H9 (cell line): ENCODE results near the gene TRIM2. TPM values are rescaled to one million over a fixed set of nuclear protein-coding genes. Genes with fewer than 3 reads are reported as not detected.

Experiments used
- DNase-seq: peaks from one replicate; pipeline ENCODE4 v3.0.0-alpha.2; 2017
- H2AFZ ChIP-seq: one replicate; pipeline ENCODE4 v1.6.1; 2013; ENCODE audit warnings: mild to moderate bottlenecking, low read length, control low read depth, moderate library complexity
- H2AK5ac ChIP-seq: 2 replicates; pipeline ENCODE4 v1.6.1; 2013; ENCODE audit warnings: low read length, control low read depth, mixed read lengths; ENCODE audit not compliant: insufficient read length
- H2BK120ac ChIP-seq: one replicate; pipeline ENCODE4 v1.6.1; 2013; ENCODE audit warnings: low read depth, mild to moderate bottlenecking, low read length, control low read depth, inconsistent platforms; ENCODE audit not compliant: poor library complexity, severe bottlenecking
- H2BK12ac ChIP-seq: 2 replicates; pipeline ENCODE4 v1.6.1; 2013; ENCODE audit warnings: low read length, control low read depth, mixed read lengths, low read depth; ENCODE audit not compliant: insufficient read length
- H2BK15ac ChIP-seq: 2 replicates; pipeline ENCODE4 v1.6.1; 2013; ENCODE audit warnings: low read depth, low read length, control low read depth
- H2BK20ac ChIP-seq: one replicate; pipeline ENCODE4 v1.6.1; 2013; ENCODE audit warnings: low read depth, mild to moderate bottlenecking, low read length, control low read depth, inconsistent platforms; ENCODE audit not compliant: poor library complexity, severe bottlenecking
- H2BK5ac ChIP-seq: 2 replicates; pipeline ENCODE4 v1.6.1; 2013; ENCODE audit warnings: low read length, control low read depth, mixed read lengths; ENCODE audit not compliant: insufficient read length
- H3K14ac ChIP-seq: 2 replicates; pipeline ENCODE4 v1.6.1; 2013; ENCODE audit warnings: low read length, control low read depth; ENCODE audit not compliant: insufficient read depth
- H3K18ac ChIP-seq: 2 replicates; pipeline ENCODE4 v1.6.1; 2013; ENCODE audit warnings: low read depth, mild to moderate bottlenecking, mixed read lengths, low read length, control low read depth; ENCODE audit not compliant: insufficient read length
- H3K23ac ChIP-seq: 2 replicates; pipeline ENCODE4 v1.6.1; 2013; ENCODE audit warnings: low read length, control low read depth, mixed read lengths, low read depth; ENCODE audit not compliant: insufficient read length
- H3K23me2 ChIP-seq: 2 replicates; pipeline ENCODE4 v1.6.1; 2013; ENCODE audit warnings: low read depth, mild to moderate bottlenecking, mixed read lengths, low read length, control low read depth; ENCODE audit not compliant: insufficient read length, poor library complexity, severe bottlenecking
- H3K27ac ChIP-seq: 2 replicates; pipeline ENCODE4 v1.5.1; 2013; ENCODE audit warnings: low read length, control low read depth, mixed read lengths, low read depth; ENCODE audit not compliant: insufficient read length
- H3K27me3 ChIP-seq: 2 replicates; pipeline ENCODE4 v1.6.1; 2013; ENCODE audit warnings: low read length, control low read depth, inconsistent platforms; ENCODE audit not compliant: insufficient read depth
- H3K4ac ChIP-seq: 2 replicates; pipeline ENCODE4 v1.6.1; 2013; ENCODE audit warnings: low read depth, mild to moderate bottlenecking, control low read depth, inconsistent platforms, low read length, moderate library complexity
- H3K4me1 ChIP-seq: 2 replicates; pipeline ENCODE4 v1.6.1; 2013; ENCODE audit warnings: low read length, control low read depth, inconsistent platforms; ENCODE audit not compliant: insufficient read depth
- H3K4me2 ChIP-seq: 2 replicates; pipeline ENCODE4 v1.6.1; 2013; ENCODE audit warnings: low read length, control low read depth, mixed read lengths; ENCODE audit not compliant: insufficient read length, insufficient read depth
- H3K56ac ChIP-seq: 2 replicates; pipeline ENCODE4 v1.6.1; 2013; ENCODE audit warnings: low read depth, mild to moderate bottlenecking, mixed read lengths, low read length, control low read depth; ENCODE audit not compliant: insufficient read length
- H3K79me1 ChIP-seq: 2 replicates; pipeline ENCODE4 v1.6.1; 2013; ENCODE audit warnings: low read depth, mild to moderate bottlenecking, moderate library complexity, low read length, control low read depth, inconsistent platforms; ENCODE audit not compliant: insufficient read depth, poor library complexity, severe bottlenecking
- H3K79me2 ChIP-seq: 2 replicates; pipeline ENCODE4 v1.6.1; 2013; ENCODE audit warnings: low read length, control low read depth, inconsistent platforms; ENCODE audit not compliant: insufficient read depth
- H3K9ac ChIP-seq: 2 replicates; pipeline ENCODE4 v1.6.1; 2013; ENCODE audit warnings: low read length, control low read depth, mixed read lengths; ENCODE audit not compliant: insufficient read length; ENCODE audit errors: extremely low read depth
- H3K9me3 ChIP-seq: one replicate; pipeline ENCODE4 v1.6.1; 2013; ENCODE audit warnings: low read depth, low read length, inconsistent platforms; ENCODE audit not compliant: control insufficient read depth
- H3T11ph ChIP-seq: one replicate; pipeline ENCODE4 v1.6.1; 2013; ENCODE audit warnings: mild to moderate bottlenecking, low read length, control low read depth, inconsistent platforms
- H4K20me1 ChIP-seq: one replicate; pipeline ENCODE4 v1.6.1; 2013; ENCODE audit not compliant: control insufficient read depth, insufficient read length, insufficient read depth
- H4K5ac ChIP-seq: 2 replicates; pipeline ENCODE4 v1.6.1; 2013; ENCODE audit warnings: low read depth, mild to moderate bottlenecking, mixed read lengths, low read length, control low read depth; ENCODE audit not compliant: insufficient read length
- H4K8ac ChIP-seq: replicated peaks from 2 replicates; pipeline ENCODE4 v1.6.1; 2013; ENCODE audit warnings: low read length, control low read depth, mixed read lengths, low read depth; ENCODE audit not compliant: insufficient read length
- H4K91ac ChIP-seq: 2 replicates; pipeline ENCODE4 v1.6.1; 2013; ENCODE audit warnings: low read depth, mild to moderate bottlenecking, moderate library complexity, mixed read lengths, low read length, control low read depth; ENCODE audit not compliant: insufficient read length
- H3K27ac Mint-ChIP-seq, 3 experiments: 2 replicates in 2 of 3; 3 replicates in 1 of 3; pipeline ENCODE4 v1.8.0; 2020 to 2021; ENCODE audit warnings: mixed read lengths in 3 of 3, mild to moderate bottlenecking in 1 of 3, moderate library complexity in 1 of 3
- H3K27me3 Mint-ChIP-seq: 2 replicates; pipeline ENCODE4 v1.8.0; 2021; ENCODE audit warnings: low read depth, mild to moderate bottlenecking, moderate library complexity, mixed read lengths
- H3K36me3 Mint-ChIP-seq, 3 experiments: 2 replicates in 2 of 3; 3 replicates in 1 of 3; pipeline ENCODE4 v1.8.0; 2020 to 2021; ENCODE audit warnings: low read depth in 3 of 3, mixed read lengths in 3 of 3; ENCODE audit not compliant: insufficient read depth in 1 of 3
- H3K4me1 Mint-ChIP-seq, 2 experiments: 2 replicates each; pipeline ENCODE4 v1.8.0; 2020; ENCODE audit warnings: mixed read lengths in 2 of 2
- H3K4me3 Mint-ChIP-seq, 2 experiments: 2 replicates in 1 of 2; 3 replicates in 1 of 2; pipeline ENCODE4 v1.8.0; 2020 to 2021; ENCODE audit warnings: mild to moderate bottlenecking in 2 of 2, mixed read lengths in 2 of 2, moderate library complexity in 1 of 2
- H3K9me3 Mint-ChIP-seq, 2 experiments: 2 replicates in 1 of 2; 3 replicates in 1 of 2; pipeline ENCODE4 v1.8.0; 2020; ENCODE audit warnings: mild to moderate bottlenecking in 2 of 2, mixed read lengths in 2 of 2, moderate library complexity in 1 of 2
- CTCF ChIP-seq: fragments of 200-600 bp; sonication (generic); conservative IDR thresholded peaks from 3 replicates; pipeline ENCODE4 v1.8.0; 2021; ENCODE audit warnings: antibody characterized with exemption, mild to moderate bottlenecking
- WGBS: extraction: QIAGEN DNeasy Blood & Tissue Kit; methylation state at CpG from one replicate; pipeline ENCODE4 v1.1.7; 2013; ENCODE audit warnings: missing lambda C conversion rate, low lambda C conversion rate, mixed read lengths; ENCODE audit not compliant: insufficient read length; ENCODE audit errors: extremely low coverage; 5-methylcytosine and 5-hydroxymethylcytosine counted together
- total RNA-seq: library from RNA; stranded (reverse); gene quantifications from 2 replicates; pipeline ENCODE4 v1.2.1, GENCODE V29; 2021

Gene TRIM2
- total RNA-seq, 1 experiment from 2014 or later, result 28.9 TPM

GRCh38 chr4:153283260-153283659 lies 79.0 kb downstream of the TRIM2 start:
- no peak for TF ChIP-seq CTCF
- Histone ChIP-seq H3K79me1 (no peaks in the 10 kb centered on the region), H3K4me1 (no peaks in the 10 kb centered on the region), H4K8ac (no peak overlapping the region), H3K4ac (no peak overlapping the region), H3K18ac (no peak overlapping the region), H3K9ac (no peak overlapping the region), H3K9me3 (no peaks in the 10 kb centered on the region), H2BK5ac (no peak overlapping the region), H2BK120ac (no peak overlapping the region), H2AFZ (no peak overlapping the region), H4K91ac (no peak overlapping the region), H3K23me2 (no peaks in the 10 kb centered on the region), H3K56ac (no peak overlapping the region), H3K27ac (no peak overlapping the region), H2AK5ac (no peak overlapping the region), H3K14ac (no peak overlapping the region), H4K5ac (no peak overlapping the region), H3T11ph (no peak overlapping the region), H2BK15ac (no peak overlapping the region), H3K79me2 (no peaks in the 10 kb centered on the region), H3K23ac (no peak overlapping the region), H4K20me1 (no peaks in the 10 kb centered on the region), H3K27me3 (no peaks in the 10 kb centered on the region), H2BK12ac (no peak overlapping the region), H3K4me2 (no peak overlapping the region), H2BK20ac (no peak overlapping the region)
- Mint-ChIP-seq H3K36me3 (peaks cover 30 to 59% (median 37%) of the 10 kb centered on the region in 3 experiments), H3K27ac (no peak overlapping the region), H3K27me3 (no peaks in the 10 kb centered on the region), H3K4me1 (no peaks in the 10 kb centered on the region), H3K9me3 (peaks cover 7 to 14% of the 10 kb centered on the region in 2 experiments), H3K4me3 (no peak overlapping the region)
- no peak for DNase-seq
- WGBS, result no CpG with 5 or more reads among the region's 3 CpGs
